GM12865 (cell line): ENCODE measurements around the gene ATF2.

ENCODE experiments used
- DNase-seq: peaks from one replicate; pipeline ENCODE4 v3.0.0; 2010; ENCODE audit warnings: low read depth
- H3K4me3 ChIP-seq: 2 replicates; pipeline ENCODE4 v1.5.1; 2011; ENCODE audit warnings: mild to moderate bottlenecking, low read depth, low read length, control low read depth
- CTCF ChIP-seq: IDR thresholded peaks from 2 replicates; pipeline ENCODE4 v1.5.1; 2011; ENCODE audit warnings: low read length, control low read depth, low read depth, inconsistent platforms; ENCODE audit not compliant: insufficient read depth; ENCODE audit errors: missing control alignments

ATF2 gene

GRCh38 chr2:175022923-175023322, 145.1 kb downstream of the ATF2 start:
- no peak for DNase-seq
- TF ChIP-seq CTCF, result no peak
- no peak overlapping the region for H3K4me3 ChIP-seq
